ENCODE results near the gene EML5. TPM values are rescaled to one million over a fixed set of nuclear protein-coding genes. Genes with fewer than 3 reads are reported as not detected.

Gene EML5
- total and polyA plus RNA-seq, 9 donors = 5.7 to 86.5 (median 29.5) TPM

DNA sequence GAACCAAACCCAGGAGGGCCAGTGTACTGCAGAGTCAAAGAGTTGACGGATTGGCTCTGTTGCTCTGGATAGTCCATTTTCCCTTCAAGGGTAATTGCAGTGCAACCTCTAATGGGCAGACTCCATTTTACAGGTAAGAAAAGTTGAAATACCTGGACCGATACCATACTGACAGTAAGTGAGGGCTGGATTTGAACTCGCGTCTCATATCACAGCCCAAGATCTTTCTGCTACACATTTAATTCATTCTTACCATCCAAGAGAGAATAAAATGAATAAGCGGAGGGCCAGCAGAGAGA lies 230.3 kb downstream of the EML5 start:
- 19 to 26% (median 24%) methylated on average over 5 of the region's 5 CpGs for WGBS, 3 donors
- Histone ChIP-seq H3K27me3 (no peaks in the 10 kb centered on the region), H3K27ac (peak overlapping the region; percentile 64 to 89), H3K9me3 (no peaks in the 10 kb centered on the region), H3K4me1 (ENCODE audit: insufficient read depth) (peaks cover 1% of the 10 kb centered on the region), H3K4me3 (peak overlapping the region; percentile 83), H3K36me3 (no peaks in the 10 kb centered on the region)
- TF ChIP-seq, protein P1, sequence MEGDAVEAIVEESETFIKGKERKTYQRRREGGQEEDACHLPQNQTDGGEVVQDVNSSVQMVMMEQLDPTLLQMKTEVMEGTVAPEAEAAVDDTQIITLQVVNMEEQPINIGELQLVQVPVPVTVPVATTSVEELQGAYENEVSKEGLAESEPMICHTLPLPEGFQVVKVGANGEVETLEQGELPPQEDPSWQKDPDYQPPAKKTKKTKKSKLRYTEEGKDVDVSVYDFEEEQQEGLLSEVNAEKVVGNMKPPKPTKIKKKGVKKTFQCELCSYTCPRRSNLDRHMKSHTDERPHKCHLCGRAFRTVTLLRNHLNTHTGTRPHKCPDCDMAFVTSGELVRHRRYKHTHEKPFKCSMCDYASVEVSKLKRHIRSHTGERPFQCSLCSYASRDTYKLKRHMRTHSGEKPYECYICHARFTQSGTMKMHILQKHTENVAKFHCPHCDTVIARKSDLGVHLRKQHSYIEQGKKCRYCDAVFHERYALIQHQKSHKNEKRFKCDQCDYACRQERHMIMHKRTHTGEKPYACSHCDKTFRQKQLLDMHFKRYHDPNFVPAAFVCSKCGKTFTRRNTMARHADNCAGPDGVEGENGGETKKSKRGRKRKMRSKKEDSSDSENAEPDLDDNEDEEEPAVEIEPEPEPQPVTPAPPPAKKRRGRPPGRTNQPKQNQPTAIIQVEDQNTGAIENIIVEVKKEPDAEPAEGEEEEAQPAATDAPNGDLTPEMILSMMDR (IDR thresholded peaks at IDR 0.05) = no peak
- TF ChIP-seq POLR2A (IDR thresholded peaks at IDR 0.05) = no peak
- no peak for TF ChIP-seq EP300 (IDR thresholded peaks at IDR 0.05)
- intact Hi-C loops (cut with DNase I) = loop anchor here in 1 of 4 donors (5.0 kb wide), 1 partner anchor 70 kb away; no protein-coding TSS in a partner anchor
- DNase-seq = no peak

Small RNA genes within 50 kb of the gene (small RNA-seq; reads per million reads assigned to genes)
- not detected for gene RF00019
- not detected for gene RNU4-92P

Other genes with a start within 250 kb of the EML5 start
- gene PTPN21, start 237.9 kb downstream of the EML5 start, total RNA-seq = 10 to 100 TPM; 12.0 to 42.6 (median 26.3) TPM
- 10 to 100 TPM; 19.1 to 76.7 TPM for gene PTPN21, start 237.9 kb downstream of the EML5 start, polyA plus RNA-seq
- 10 to 100 TPM; 50.4 to 63.2 (median 57.1) TPM for gene ZC3H14, start 229.9 kb downstream of the EML5 start, total RNA-seq
- gene ZC3H14, start 229.9 kb downstream of the EML5 start, polyA plus RNA-seq = 10 to 100 TPM; 30.2 to 61.7 TPM
- 10 to 100 TPM; 40.3 to 98.1 (median 73.2) TPM for gene TTC8, start 31.7 kb upstream of the EML5 start, total RNA-seq
- gene TTC8, start 31.7 kb upstream of the EML5 start, polyA plus RNA-seq = 10 to 100 TPM; 50.7 to 66.4 TPM